Keratinocyte (primary cell): ENCODE measurements around the gene CPEB3.

Source experiments
- EZH2 ChIP-seq: IDR thresholded peaks from one replicate; pipeline ENCODE4 v1.6.1; 2012; ENCODE audit warnings: inconsistent platforms, mild to moderate bottlenecking, low read length, moderate library complexity
- TF ChIP-seq, protein P1 (sequence below), 3 experiments: IDR thresholded peaks in 1 of 3; conservative IDR thresholded peaks in 1 of 3; optimal IDR thresholded peaks in 1 of 3; 2 replicates in 2 of 3; 3 replicates in 1 of 3; pipeline versions ENCODE3 to v1.5.1; 2011; ENCODE audit warnings: low read length in 3 of 3, mild to moderate bottlenecking in 3 of 3, moderate library complexity in 2 of 3, control low read depth in 1 of 3, inconsistent platforms in 1 of 3; ENCODE audit not compliant: insufficient read depth in 2 of 3; ENCODE audit errors: extremely low read depth in 1 of 3

DNA sequence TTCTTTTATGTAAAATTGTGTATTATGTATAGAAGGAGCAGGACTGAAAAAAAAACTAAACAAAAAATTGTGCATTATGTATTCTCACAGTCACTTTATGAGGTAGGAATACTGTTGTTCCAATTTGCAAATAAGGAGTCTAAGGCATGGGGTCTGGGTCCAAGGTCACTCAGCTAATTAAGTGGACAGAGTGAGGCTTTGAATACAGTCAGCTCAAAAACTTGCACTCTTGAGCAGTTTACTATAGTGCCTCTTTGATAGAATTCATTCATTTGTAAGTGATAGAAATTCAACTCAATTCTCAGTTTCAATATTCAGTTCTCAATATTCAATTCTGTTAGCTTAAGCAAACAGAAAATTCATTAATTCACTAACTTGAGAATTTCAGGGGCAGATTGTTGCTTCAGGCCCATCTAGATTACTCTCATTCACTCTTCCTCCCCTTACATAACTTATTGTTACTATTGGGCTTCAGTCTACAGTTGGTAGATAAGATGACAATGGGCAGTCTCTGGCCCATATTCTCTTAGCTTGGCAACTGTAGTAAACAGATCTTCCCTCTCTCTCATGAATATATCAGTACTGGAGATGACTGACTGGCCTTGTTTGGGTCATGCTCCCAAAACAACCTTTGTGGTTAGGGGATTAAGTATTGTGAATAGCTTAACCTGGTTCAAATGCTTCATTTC is 280.7 kb downstream of the CPEB3 start:
- TF ChIP-seq, protein P1, sequence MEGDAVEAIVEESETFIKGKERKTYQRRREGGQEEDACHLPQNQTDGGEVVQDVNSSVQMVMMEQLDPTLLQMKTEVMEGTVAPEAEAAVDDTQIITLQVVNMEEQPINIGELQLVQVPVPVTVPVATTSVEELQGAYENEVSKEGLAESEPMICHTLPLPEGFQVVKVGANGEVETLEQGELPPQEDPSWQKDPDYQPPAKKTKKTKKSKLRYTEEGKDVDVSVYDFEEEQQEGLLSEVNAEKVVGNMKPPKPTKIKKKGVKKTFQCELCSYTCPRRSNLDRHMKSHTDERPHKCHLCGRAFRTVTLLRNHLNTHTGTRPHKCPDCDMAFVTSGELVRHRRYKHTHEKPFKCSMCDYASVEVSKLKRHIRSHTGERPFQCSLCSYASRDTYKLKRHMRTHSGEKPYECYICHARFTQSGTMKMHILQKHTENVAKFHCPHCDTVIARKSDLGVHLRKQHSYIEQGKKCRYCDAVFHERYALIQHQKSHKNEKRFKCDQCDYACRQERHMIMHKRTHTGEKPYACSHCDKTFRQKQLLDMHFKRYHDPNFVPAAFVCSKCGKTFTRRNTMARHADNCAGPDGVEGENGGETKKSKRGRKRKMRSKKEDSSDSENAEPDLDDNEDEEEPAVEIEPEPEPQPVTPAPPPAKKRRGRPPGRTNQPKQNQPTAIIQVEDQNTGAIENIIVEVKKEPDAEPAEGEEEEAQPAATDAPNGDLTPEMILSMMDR (optimal IDR thresholded peaks at IDR 0.05 in 1 of 3, IDR thresholded peaks at IDR 0.05 in 1 of 3, conservative IDR thresholded peaks at IDR 0.05 in 1 of 3; ENCODE audit: extremely low read depth in 1 of 3, insufficient read depth in 2 of 3, low read length in 3 of 3) = no peak
- no peak for TF ChIP-seq EZH2
